Cardiac muscle cell (in vitro differentiated cells and primary cell): ENCODE measurements around the gene MC2R. TPM values are rescaled to one million over a fixed set of nuclear protein-coding genes. Genes with fewer than 3 reads are reported as not detected.
"Not testable (repeated sequence)": the region's sequence is repeated elsewhere in the genome, so short reads cannot be mapped to it uniquely, and the experiment has no call there.

Experiments
- DNase-seq, 2 donors: peaks; one replicate each; pipeline versions ENCODE4 v3.0.0 to v3.0.0-alpha.2; 2010 to 2017; ENCODE audit warnings: low read depth in 1 of 2, low spot score in 1 of 2
- H3K27ac ChIP-seq: fragments of 200-600 bp; sonication (generic); 2 replicates; pipeline ENCODE4 v1.5.1; 2016
- H3K27me3 ChIP-seq: fragments of 200-600 bp; sonication (generic); 2 replicates; pipeline ENCODE4 v1.6.0; 2016; ENCODE audit warnings: control low read depth
- H3K36me3 ChIP-seq: fragments of 200-600 bp; sonication (generic); 2 replicates; pipeline ENCODE4 v1.5.1; 2016; ENCODE audit warnings: control low read depth
- H3K4me1 ChIP-seq: fragments of 200-600 bp; sonication (generic); 2 replicates; pipeline ENCODE4 v1.8.1; 2017; ENCODE audit warnings: low read depth, mild to moderate bottlenecking, mixed run types
- H3K4me3 ChIP-seq: fragments of 200-600 bp; sonication (generic); 2 replicates; pipeline ENCODE4 v1.5.1; 2016; ENCODE audit warnings: mild to moderate bottlenecking
- H3K9me3 ChIP-seq: fragments of 200-600 bp; sonication (generic); 2 replicates; pipeline ENCODE4 v1.5.1; 2017; ENCODE audit warnings: low read depth, mild to moderate bottlenecking, control low read depth
- CTCF ChIP-seq: IDR thresholded peaks from 2 replicates; pipeline ENCODE4 v1.5.1; 2012; ENCODE audit warnings: low read depth, mild to moderate bottlenecking, low read length
- polyA plus RNA-seq: library from polyadenylated mRNA; unstranded; fragments of >200 nt; fragmentation: Nextera tagmentation; extraction: Ambion mirVana; gene quantifications from 2 replicates; pipeline ENCODE4 v1.2.1, GENCODE V29; 2016
- total RNA-seq: library from RNA; depleted of rRNA; stranded (reverse); fragments of >200 nt; gene quantifications from 2 replicates; pipeline ENCODE4 v1.2.3, GENCODE V29; 2016

MC2R gene
- total and polyA plus RNA-seq, 2 experiments from 2014 or later, result not detected

GRCh38 chr18:13874558-13874957 is 40.8 kb downstream of the MC2R start:
- no peaks in the 10 kb centered on the region for H3K4me1 ChIP-seq
- H3K9me3 ChIP-seq, result no peaks in the 10 kb centered on the region
- H3K4me3 ChIP-seq, result no peak overlapping the region
- no peak for DNase-seq
- no peak for TF ChIP-seq CTCF
- H3K27me3 ChIP-seq, result peaks cover 27% of the 10 kb centered on the region
- H3K27ac ChIP-seq, result no peak overlapping the region
- H3K36me3 ChIP-seq, result no peaks in the 10 kb centered on the region

DNA sequence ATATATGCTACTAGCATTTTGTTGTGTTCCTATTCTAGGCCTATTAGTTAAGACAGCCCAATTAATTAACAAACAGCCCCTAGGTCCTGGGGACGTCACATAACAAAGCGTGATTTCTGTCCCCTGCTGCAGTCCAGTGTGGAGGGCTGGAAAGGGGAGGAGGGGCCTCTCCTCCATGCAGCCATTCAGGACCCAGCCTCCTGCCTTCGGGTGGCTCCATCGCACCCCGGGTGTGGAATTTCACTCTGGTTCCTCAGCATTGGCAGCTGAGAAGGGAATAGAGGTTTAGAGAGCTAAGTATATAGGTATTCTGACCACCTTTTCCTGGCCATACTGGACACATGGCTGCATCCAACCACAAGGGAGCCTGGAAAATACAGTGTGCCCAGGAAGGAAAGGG is 42.4 kb downstream of the MC2R start:
- Histone ChIP-seq H3K9me3 (no peaks in the 10 kb centered on the region), H3K36me3 (no peaks in the 10 kb centered on the region), H3K27ac (no peak overlapping the region), H3K27me3 (peaks cover 43% of the 10 kb centered on the region), H3K4me1 (no peaks in the 10 kb centered on the region), H3K4me3 (no peak overlapping the region)
- no peak for TF ChIP-seq CTCF
- DNase-seq, result no peak

- no peaks in the 10 kb centered on the region for H3K9me3 ChIP-seq
- peaks cover 48% of the 10 kb centered on the region for H3K27me3 ChIP-seq
- no peak for DNase-seq
- no peak overlapping the region for H3K27ac ChIP-seq
- TF ChIP-seq CTCF, result no peak
- H3K4me3 ChIP-seq, result no peak overlapping the region
- no peaks in the 10 kb centered on the region for H3K4me1 ChIP-seq
- no peaks in the 10 kb centered on the region for H3K36me3 ChIP-seq
These were observed 43.0 kb downstream of the MC2R start for GRCh38 chr18:13872373-13872772.

DNA sequence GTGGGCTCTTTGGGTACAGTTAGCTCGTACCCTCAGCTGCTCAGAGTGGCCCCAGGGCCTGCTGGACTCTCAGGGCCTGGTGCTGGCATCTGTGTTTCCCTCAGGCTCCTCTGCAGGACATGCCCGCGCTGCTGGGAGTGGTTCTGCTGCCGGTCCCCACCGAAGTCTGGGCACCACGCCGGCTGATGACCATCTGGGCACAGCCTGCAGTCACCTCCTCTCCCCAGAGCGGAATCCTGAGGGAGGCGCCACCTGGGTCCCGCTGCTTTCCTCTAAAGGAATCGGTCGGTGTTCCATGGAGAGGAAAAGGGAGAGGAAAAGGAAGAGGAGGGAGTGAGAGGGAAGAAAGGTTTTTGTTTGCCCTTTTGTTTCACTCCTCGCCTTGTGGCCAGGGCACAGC is 43.6 kb downstream of the MC2R start:
- DNase-seq, result no peak
- Histone ChIP-seq H3K4me1 (no peaks in the 10 kb centered on the region), H3K36me3 (no peaks in the 10 kb centered on the region), H3K4me3 (no peak overlapping the region), H3K27me3 (peaks cover 55% of the 10 kb centered on the region), H3K9me3 (no peaks in the 10 kb centered on the region), H3K27ac (no peak overlapping the region)
- TF ChIP-seq CTCF, result no peak

DNA sequence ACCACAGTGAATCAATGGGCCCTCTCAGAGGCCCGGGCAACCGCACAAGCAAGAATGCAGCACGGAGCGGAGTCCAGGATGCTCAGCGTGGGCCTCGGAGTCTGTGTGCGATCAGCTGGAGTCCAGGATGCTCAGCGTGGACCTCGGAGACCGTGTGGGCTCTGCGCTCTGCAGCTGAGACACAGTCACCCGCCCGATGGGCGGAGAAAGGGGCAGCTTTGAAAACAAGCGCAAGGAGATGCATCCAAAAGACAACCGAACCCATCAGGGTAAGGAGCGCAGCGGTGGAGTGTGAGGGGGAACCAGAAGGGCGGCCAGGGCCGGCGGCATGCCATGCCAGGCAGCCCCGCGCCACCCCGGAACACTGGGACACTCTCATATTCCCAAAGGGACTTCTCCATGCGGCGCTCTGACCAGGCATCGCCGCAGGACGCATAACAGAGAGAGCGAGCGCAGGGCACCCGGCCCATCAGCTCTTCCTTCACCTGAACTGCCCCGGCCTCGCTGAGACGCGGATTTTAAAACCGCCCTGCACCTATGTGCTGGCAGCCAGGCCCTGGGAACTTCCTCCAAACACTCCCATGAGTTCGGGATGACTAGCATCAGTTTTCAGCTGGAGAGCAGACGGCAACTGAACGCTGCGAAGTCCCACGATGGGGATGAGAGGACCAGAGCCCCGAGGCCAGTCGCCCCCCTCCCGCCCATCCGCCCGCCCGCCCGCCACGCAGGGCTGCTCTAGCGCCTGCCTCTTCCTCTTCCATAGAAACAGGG is 46.6 kb downstream of the MC2R start:
- Histone ChIP-seq H3K36me3 (no peaks in the 10 kb centered on the region), H3K4me1 (no peaks in the 10 kb centered on the region), H3K27me3 (peaks cover 61% of the 10 kb centered on the region), H3K27ac (no peak overlapping the region), H3K4me3 (peak overlapping the region; percentile 9), H3K9me3 (no peaks in the 10 kb centered on the region)
- peak in 1 of 2 donors; percentile 11 for DNase-seq
- no peak for TF ChIP-seq CTCF

DNA sequence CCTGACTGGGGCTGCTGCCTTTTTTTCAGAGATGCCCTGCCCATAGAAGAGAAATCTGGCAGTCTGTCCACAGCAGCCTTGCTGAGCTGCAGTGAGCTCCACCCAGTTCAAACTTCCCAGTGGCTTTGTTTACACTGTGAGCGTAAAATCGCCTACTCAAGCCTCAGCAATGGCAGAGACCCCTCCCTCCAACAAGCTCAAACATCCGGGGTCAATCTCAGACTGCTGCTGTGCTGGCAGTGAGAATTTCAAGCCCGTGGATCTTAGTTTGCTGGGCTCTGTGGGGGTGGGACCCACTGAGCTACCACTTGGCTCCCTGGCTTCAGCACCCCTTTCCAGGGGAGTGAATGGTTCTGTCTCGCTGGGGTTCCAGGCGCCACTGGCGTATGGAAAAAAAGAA is 52.4 kb downstream of the MC2R start:
- H3K27ac ChIP-seq, H3K4me1 ChIP-seq, H3K4me3 ChIP-seq, H3K36me3 ChIP-seq, H3K9me3 ChIP-seq, DNase-seq: not testable (repeated sequence)
- H3K27me3 ChIP-seq, result peaks cover 17% of the 10 kb centered on the region
